Uterine smooth muscle cell (primary cell): ENCODE results near the gene OR14I1. TPM values are rescaled to one million over a fixed set of nuclear protein-coding genes. Genes with fewer than 3 reads are reported as not detected.

Experiments
- total RNA-seq: library from RNA; depleted of rRNA; stranded (reverse); fragments of >200 nt; gene quantifications from 2 replicates; pipeline ENCODE4 v1.2.3, GENCODE V29; 2014

OR14I1 gene
- not detected in 2 replicates for total RNA-seq

GRCh38 chr1:248702714-248703113, at the start of gene OR14I1:
OR14I1 (minus strand) TSS chr1:248702766.

DNA sequence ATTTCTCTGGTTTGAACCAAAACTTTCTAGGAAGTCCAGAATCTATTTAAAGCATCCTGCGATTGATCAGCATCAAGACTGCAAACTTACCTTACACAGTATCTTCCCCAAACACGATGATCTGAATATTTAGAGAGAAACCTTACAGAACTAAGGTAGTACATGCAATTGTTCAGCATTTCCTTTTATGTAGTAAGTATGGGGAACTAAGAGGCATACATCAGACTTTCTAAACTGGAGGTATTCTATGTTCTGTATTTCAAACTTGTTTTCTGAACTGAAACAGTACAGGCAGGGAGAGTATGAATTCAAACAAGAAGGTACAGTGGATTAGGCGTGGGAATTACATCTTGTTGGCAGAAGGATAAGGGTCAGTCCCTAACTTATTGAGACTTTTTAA, 47.2 kb downstream of the OR14I1 start, which contains the start of gene OR2T27:
Gene OR2T27, minus strand, starts transcription at position 175 of the 400 bp plus-strand sequence. CDS start 4,644 bp downstream, outside the sequence.

Other genes starting within 250 kb of the OR14I1 start
- gene OR2T3, start 229.4 kb downstream of the OR14I1 start, total RNA-seq = not detected in 2 replicates
- not detected in 2 replicates for gene OR2T5, start 214.2 kb downstream of the OR14I1 start, total RNA-seq
- not detected in 2 replicates for gene OR2G6, start 194.7 kb downstream of the OR14I1 start, total RNA-seq
- not detected in 2 replicates for gene OR2T29, start 140.0 kb downstream of the OR14I1 start, total RNA-seq
- gene OR2T34, start 128.0 kb downstream of the OR14I1 start, total RNA-seq = not detected in 2 replicates
- gene OR2T10, start 105.1 kb downstream of the OR14I1 start, total RNA-seq = not detected in 2 replicates
- not detected in 2 replicates for gene OR2T11, start 67.7 kb downstream of the OR14I1 start, total RNA-seq
- gene OR2T35, start 57.5 kb downstream of the OR14I1 start, total RNA-seq = not detected in 2 replicates
- not detected in 2 replicates for gene OR2T27, start 47.2 kb downstream of the OR14I1 start, total RNA-seq
- gene LYPD8, start 53.0 kb upstream of the OR14I1 start, total RNA-seq = not detected in 2 replicates
- 38.9 and 48.5 TPM in 2 replicates for gene SH3BP5L, start 123.1 kb upstream of the OR14I1 start, total RNA-seq
- 15.9 and 18.6 TPM in 2 replicates for gene ZNF672, start 135.5 kb upstream of the OR14I1 start, total RNA-seq
- gene ZNF692, start 156.3 kb upstream of the OR14I1 start, total RNA-seq = 24.9 and 35.0 TPM in 2 replicates
- gene PGBD2, start 203.5 kb upstream of the OR14I1 start, total RNA-seq = 4.6 and 7.2 TPM in 2 replicates